OCI-M2 (cell line): ENCODE data around the gene UNC45B.
"Not testable (repeated sequence)": the region's sequence is repeated elsewhere in the genome, so short reads cannot be mapped to it uniquely, and the experiment has no call there.

ENCODE experiments used
- DNase-seq: peaks from one replicate; lab custom pipeline; 2025; ENCODE audit not compliant: unreplicated experiment; lab: John Stamatoyannopoulos, UW

Gene UNC45B

DNA sequence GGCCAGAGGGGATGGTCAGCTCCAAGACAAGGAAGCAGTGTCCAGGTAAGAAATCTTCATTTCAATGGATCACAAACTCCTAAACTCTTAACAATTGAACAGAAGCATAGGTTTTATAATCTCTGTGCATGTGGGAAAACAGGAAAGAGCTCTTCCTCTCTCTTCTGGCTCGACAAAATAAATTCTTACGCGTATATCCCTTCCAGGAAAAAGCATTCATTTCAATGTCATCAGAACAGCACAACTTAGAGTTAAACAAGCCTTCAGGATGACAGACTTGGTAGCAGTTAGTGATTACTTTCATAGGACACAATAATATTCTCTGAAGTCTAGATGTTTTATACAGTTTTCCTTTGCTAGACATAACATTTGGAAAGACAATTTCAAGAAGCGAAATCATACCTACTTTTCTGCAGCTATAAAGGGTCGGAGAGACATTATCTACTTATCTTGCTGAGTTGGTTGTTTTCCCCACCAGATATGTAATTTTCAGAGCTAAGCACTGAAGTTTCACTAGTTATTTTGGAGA, 65.9 kb downstream of the UNC45B start:
- DNase-seq, result no peak

DNA sequence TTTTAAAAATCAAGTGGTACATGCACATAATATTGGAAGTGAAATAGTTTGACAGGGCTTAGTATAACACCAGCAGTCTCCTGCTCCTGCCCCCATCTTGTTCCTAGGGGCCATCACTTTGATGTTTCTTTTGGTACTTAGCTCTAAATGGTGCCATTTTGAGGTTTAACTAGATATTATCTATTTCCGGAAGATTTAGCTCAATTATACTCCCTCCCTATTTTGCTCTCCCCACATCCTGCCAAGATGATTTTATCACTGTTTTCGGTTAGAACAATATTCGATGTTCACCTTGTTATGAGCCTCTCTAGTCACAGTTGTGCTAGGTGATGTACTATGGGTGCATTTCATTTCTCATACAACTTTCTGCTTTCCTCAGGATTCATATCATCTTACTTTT, 66.6 kb downstream of the UNC45B start:
- DNase-seq, result no peak

DNA sequence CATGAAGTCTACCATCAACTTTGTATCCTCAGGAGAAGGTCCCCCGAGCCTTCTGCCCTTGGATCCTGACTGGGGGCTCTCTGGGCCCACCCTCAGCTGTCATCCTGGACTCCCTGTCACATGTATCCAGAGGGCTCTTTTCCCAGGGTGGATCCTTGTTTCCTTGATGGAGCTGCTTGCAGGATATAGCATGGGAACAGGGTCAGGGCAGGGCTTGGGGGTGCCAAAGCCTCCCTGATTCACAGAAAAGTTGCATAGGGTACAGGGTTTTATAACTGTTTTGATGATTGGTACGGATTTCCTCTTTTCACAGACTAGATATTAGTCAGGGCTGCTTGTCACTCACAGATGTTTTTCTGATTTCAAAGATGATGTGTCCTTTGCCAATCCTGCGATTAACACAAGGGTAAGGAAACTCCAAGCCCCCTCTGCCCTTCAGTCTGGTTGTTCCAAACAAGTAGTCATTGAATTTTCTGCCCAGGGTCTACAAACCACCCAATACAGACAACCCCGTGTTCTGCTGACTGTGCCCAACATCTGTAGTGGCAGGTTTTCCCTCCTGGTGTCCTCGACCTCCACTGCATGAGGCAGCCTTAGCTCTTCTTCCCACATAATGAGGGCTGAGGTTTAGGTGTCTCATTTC, 67.1 kb downstream of the UNC45B start:
- DNase-seq, result no peak

DNA sequence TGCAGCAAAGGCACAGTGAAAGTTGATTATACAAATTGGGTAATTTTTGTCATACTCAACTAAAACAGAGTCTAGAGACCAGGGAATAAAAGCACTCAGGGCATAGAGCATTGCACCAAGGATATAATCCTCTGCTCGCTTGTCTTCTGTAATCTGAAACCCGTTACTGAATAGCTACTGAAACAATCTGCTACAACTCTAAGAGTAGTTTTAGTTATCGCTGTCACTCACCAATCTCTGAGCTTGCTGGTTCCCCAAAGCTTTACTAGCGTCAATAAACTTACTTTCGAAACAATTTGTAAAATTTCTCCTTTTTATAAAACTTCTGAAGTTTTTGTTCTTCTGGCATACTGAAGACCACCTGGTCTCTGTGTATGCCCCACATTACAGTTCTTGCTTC, 69.5 kb downstream of the UNC45B start:
- no peak for DNase-seq

DNA sequence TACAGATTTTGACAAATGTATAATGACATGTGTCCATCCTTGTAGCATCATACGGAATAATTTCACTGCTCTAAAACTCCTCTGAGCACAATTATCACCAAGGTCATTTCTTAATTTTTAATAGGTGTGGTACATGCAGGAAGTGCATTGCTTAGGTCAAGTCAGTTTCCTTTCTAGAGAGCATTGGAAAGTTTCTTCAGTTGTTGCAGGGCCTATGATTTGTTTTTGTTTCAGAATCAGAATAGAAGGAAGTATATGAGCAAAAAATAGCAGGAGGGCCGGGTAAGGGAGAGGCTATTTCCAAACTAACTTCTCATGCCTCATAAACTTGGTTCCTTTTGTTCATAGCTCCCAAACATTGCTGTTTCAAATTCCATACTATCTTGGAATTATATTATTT, 71.3 kb downstream of the UNC45B start:
- no peak for DNase-seq

DNA sequence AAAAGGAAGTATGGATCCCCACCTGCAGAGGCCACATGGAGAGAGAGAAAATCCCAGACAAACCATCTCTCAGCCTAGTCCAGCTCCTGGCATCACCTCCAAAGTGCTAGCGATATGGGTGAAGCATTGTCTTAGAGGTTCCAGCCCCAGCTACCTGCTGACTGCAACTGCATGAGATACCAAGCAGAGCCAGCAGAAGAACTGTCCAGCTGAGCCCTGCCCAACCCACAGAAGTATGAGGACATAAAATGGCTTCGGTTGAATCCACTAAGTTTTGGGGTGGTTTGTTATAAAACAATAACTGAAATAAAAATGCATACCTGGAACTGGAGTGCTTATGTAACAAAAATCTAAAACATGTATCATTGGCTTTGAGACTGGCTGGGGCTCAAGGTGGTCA, 74.8 kb downstream of the UNC45B start:
- no peak for DNase-seq

DNA sequence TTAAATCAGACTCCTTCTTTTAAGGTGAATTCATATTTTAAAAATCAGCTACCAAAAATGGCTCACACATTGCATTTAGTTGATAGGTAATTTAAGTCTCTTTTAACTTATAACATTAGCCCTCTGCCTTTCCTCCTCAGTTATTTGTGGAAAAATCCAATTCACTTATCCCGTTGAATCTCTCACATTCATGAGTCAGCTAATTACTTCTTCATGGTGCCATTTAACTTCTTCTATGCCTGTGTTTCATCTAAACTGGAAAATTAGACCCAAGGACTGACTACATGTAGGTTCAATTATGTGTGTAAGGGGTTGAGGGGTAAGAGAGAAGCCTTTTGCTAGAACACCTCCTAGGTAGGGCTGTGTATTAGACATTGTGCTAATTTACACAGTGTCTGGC, 76.8 kb downstream of the UNC45B start:
- no peak for DNase-seq

DNA sequence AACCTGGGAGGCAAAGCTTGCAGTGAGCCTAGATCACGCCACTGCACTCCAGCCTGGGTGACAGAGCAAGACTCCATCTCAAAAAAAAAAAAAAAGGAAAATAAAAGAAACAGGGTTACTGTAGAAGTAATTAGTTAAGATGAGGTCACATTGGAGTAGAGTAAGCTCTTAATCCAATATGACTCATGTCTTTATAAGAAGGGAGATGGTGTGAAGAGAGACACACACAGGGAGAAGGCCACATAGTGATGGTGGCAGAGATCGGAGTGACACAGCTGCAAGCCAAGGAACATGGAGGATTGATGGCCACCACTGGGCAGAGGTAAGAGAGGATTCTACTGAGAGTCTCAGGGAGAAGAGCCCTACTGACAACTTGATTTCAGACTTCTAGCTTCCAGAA, 79.9 kb downstream of the UNC45B start:
- no peak for DNase-seq

DNA sequence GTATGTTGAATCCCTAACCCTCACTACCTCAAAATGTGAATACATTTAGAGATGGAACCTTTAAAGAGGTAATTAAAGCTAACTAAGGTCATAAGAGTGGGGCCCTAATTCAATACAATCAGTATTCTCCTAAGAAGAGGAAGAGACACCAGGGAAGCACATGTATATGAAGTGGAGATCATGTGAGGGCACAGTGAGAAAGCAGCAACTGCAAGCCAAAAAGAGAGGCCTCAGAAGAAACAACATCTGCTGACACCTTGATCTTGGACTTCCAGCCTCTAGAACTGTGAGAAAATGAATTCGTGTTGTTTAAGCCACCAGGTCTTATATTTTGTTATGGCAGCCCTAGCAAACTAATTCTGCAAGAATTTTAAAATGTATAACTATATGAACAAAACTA, 82.0 kb downstream of the UNC45B start:
- no peak for DNase-seq

DNA sequence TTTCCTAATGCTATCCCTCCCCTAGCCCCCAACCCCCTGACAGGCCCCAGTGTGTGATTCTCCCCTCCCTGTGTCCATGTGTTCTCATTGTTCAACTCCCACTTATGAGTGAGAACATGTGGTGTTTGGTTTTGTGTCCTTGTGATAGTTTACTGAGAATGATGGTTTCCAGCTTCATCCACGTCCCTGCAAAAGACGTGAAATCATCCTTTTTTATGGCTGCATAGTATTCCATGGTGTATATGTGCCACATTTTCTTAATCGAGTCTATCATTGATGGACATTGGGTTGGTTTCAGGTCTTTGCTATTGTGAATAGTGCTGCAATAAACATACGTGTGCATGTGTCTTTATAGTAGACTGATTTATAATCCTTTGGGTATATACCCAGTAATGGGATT, 86.7 kb downstream of the UNC45B start:
- DNase-seq, result not testable (repeated sequence)

DNA sequence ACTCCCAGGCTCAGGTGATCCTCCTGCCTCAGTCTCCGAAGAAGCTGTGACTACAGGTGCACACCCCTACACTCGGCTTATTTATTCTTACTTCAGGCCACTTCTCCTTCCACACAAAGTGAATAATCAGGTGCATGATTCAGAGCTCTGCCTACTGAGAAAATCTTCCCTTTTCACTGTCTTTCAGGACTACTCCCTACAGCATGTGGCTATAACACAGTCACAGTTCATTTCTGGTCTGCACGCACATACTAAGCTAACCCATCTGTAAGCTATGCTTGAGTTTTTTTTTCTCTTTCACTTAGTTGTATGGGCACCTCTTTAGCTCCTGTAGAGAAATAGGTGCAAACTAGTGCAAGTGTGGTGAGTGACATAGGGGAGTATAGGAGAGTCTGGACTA, 87.7 kb downstream of the UNC45B start:
- no peak for DNase-seq

DNA sequence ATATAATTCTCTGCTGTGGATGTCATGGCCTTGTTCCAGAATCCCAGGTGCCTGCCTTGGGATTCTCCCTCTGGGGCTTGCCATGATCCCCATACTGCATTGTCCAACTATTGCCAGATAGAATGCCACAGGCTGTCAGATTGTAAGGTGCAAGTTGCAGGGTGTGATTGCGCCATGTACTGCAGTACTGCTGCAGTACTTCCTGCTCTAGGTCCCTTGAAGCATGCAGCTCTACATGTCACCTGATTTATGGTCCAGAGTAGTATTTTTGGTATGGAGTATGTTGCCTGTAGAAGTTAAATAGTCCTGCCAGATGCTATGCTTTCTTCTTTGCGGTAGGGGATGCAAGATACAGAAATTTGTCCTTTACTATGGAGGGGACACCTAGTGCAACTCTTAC, 88.3 kb downstream of the UNC45B start:
- no peak for DNase-seq

DNA sequence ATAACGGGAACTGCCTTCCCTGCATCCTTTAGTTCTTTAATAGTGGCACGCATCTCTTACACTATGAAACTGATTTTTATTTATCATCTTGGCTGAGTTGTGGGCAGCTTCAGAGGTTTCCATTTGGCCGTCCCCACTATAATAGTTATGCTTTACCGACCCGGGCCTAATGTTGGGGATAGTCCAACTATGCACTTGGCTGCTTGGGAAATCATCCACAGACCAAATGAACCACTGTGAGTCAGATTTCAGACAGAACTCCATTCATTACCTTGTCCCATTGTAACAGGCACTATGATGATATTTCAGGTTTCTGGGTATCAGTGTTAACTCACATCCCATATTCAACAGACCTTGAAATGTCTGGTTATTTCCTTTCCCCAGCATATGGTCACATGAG, 89.2 kb downstream of the UNC45B start:
- no peak for DNase-seq

DNA sequence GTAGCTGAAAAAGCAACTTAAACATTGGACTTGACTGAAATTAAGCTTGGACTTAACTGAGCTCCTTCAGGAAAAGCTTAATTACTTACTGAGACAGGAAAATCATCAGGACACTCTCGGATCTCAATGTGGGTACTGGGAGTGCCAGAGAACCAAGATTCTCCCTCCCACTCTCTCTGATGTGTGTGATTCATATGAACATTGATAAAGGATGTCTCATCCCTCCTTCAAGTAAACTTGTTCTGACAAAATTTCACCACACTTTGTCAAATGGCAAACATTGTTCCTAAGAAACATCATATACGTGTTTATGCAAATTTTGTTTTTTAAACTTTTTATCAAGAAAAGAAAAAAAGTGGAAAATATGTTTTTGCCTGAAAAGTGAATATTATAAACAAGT, 91.2 kb downstream of the UNC45B start:
- DNase-seq, result no peak
